ENCODE measurements around the gene SPAG17.

Gene SPAG17

GRCh38 chr1:118148034-118148433, 37.0 kb downstream of the SPAG17 start:
- CTCF ChIA-PET: interaction anchor here (0.7 to 1.9 kb wide), 2 partner anchors 65 to 100 kb away, joined by 3 to 4 read pairs; no protein-coding TSS in a partner anchor
- H3K9me3 ChIP-seq (ENCODE audit: control insufficient read depth, insufficient read depth, low read depth, low read length): no peaks in the 10 kb centered on the region
- POLR2A ChIA-PET: no interaction called here
- TF ChIP-seq ZNF548 (tag by site-specific recombination; IDR thresholded peaks at IDR 0.05) (no peak), YY2 (tag by site-specific recombination; IDR thresholded peaks at IDR 0.05) (no peak), ZNF132 (tag by site-specific recombination; IDR thresholded peaks at IDR 0.05; ENCODE audit: borderline replicate concordance) (no peak), HOXA7 (CRISPR knock-in tag; IDR thresholded peaks at IDR 0.05; ENCODE audit: borderline replicate concordance) (no peak), ZNF2 (tag by site-specific recombination; IDR thresholded peaks at IDR 0.05) (no peak), KLF8 (tag by site-specific recombination; IDR thresholded peaks at IDR 0.05) (no peak), ZNF133 (tag by site-specific recombination; IDR thresholded peaks at IDR 0.05) (no peak), ZNF555 (tag by site-specific recombination; conservative IDR thresholded peaks at IDR 0.05) (no peak), ZSCAN30 (tag by site-specific recombination; IDR thresholded peaks at IDR 0.05) (no peak), ZNF138 (tag by site-specific recombination; IDR thresholded peaks at IDR 0.05; ENCODE audit: borderline replicate concordance) (no peak), ZNF692 (tag by site-specific recombination; IDR thresholded peaks at IDR 0.05) (no peak)
- TF ChIP-seq, protein P1, sequence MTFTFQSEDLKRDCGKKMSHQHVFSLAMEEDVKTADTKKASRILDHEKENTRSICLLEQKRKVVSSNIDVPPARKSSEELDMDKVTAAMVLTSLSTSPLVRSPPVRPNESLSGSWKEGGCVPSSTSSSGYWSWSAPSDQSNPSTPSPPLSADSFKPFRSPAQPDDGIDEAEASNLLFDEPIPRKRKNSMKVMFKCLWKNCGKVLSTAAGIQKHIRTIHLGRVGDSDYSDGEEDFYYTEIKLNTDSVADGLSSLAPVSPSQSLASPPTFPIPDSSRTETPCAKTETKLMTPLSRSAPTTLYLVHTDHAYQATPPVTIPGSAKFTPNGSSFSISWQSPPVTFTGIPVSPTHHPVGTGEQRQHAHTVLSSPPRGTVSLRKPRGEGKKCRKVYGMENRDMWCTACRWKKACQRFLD (tag by site-specific recombination; IDR thresholded peaks at IDR 0.05): no peak
- H3K4me3 ChIP-seq (ENCODE audit: low read depth, low read length): no peak overlapping the region
- no peak overlapping the region for H3K27ac ChIP-seq (ENCODE audit: extremely low read depth, low read depth, low read length)
- H3K4me1 ChIP-seq (ENCODE audit: control insufficient read depth, insufficient read depth, low read length): no peaks in the 10 kb centered on the region
- no peaks in the 10 kb centered on the region for H3K36me3 ChIP-seq (ENCODE audit: control insufficient read depth in 2 of 2, insufficient read depth in 1 of 2, low read length in 2 of 2)

GRCh38 chr1:118147522-118147921, 37.5 kb downstream of the SPAG17 start:
- Histone ChIP-seq H3K4me3 (ENCODE audit: low read depth, low read length) (no peak overlapping the region), H3K27ac (ENCODE audit: extremely low read depth, low read depth, low read length) (no peak overlapping the region), H3K4me1 (ENCODE audit: control insufficient read depth, insufficient read depth, low read length) (no peaks in the 10 kb centered on the region), H3K36me3 (ENCODE audit: control insufficient read depth in 2 of 2, insufficient read depth in 1 of 2, low read length in 2 of 2) (no peaks in the 10 kb centered on the region), H3K9me3 (ENCODE audit: control insufficient read depth, insufficient read depth, low read depth, low read length) (no peaks in the 10 kb centered on the region)
- POLR2A ChIA-PET: no interaction called here
- CTCF ChIA-PET: interaction anchor here (1.9 kb wide), 1 partner anchor 101 kb away, joined by 4 read pairs; no protein-coding TSS in a partner anchor
- no peak for TF ChIP-seq ZNF639 (tag by site-specific recombination; IDR thresholded peaks at IDR 0.05)
- TF ChIP-seq ZNF121 (tag by site-specific recombination; IDR thresholded peaks at IDR 0.05): no peak
- no peak for TF ChIP-seq ZNF626 (tag by site-specific recombination; IDR thresholded peaks at IDR 0.05)
- TF ChIP-seq, protein P2, sequence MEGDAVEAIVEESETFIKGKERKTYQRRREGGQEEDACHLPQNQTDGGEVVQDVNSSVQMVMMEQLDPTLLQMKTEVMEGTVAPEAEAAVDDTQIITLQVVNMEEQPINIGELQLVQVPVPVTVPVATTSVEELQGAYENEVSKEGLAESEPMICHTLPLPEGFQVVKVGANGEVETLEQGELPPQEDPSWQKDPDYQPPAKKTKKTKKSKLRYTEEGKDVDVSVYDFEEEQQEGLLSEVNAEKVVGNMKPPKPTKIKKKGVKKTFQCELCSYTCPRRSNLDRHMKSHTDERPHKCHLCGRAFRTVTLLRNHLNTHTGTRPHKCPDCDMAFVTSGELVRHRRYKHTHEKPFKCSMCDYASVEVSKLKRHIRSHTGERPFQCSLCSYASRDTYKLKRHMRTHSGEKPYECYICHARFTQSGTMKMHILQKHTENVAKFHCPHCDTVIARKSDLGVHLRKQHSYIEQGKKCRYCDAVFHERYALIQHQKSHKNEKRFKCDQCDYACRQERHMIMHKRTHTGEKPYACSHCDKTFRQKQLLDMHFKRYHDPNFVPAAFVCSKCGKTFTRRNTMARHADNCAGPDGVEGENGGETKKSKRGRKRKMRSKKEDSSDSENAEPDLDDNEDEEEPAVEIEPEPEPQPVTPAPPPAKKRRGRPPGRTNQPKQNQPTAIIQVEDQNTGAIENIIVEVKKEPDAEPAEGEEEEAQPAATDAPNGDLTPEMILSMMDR (tag by site-specific recombination; IDR thresholded peaks at IDR 0.05): no peak
- no peak for TF ChIP-seq ZNF621 (tag by site-specific recombination; IDR thresholded peaks at IDR 0.05)
- TF ChIP-seq, protein P3, sequence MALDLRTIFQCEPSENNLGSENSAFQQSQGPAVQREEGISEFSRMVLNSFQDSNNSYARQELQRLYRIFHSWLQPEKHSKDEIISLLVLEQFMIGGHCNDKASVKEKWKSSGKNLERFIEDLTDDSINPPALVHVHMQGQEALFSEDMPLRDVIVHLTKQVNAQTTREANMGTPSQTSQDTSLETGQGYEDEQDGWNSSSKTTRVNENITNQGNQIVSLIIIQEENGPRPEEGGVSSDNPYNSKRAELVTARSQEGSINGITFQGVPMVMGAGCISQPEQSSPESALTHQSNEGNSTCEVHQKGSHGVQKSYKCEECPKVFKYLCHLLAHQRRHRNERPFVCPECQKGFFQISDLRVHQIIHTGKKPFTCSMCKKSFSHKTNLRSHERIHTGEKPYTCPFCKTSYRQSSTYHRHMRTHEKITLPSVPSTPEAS (tag by site-specific recombination; IDR thresholded peaks at IDR 0.05): no peak
- TF ChIP-seq ZNF660 (tag by site-specific recombination; IDR thresholded peaks at IDR 0.05): no peak
- no peak for TF ChIP-seq ZNF221 (tag by site-specific recombination; IDR thresholded peaks at IDR 0.05; ENCODE audit: borderline replicate concordance)
- TF ChIP-seq ZNF274 (IDR thresholded peaks at IDR 0.05; ENCODE audit: low read length): no peak
- TF ChIP-seq ZNF274 (tag by site-specific recombination; IDR thresholded peaks at IDR 0.05; ENCODE audit: borderline replicate concordance): no peak
- no peak for TF ChIP-seq ZNF423 (tag by site-specific recombination; IDR thresholded peaks at IDR 0.05)
- no peak for TF ChIP-seq ZNF561 (tag by site-specific recombination; IDR thresholded peaks at IDR 0.05; ENCODE audit: borderline replicate concordance)
- no peak for TF ChIP-seq ZNF354C (tag by site-specific recombination; IDR thresholded peaks at IDR 0.05; ENCODE audit: borderline replicate concordance, low read depth)
- TF ChIP-seq ZFP3 (tag by site-specific recombination; IDR thresholded peaks at IDR 0.05; ENCODE audit: low read depth): no peak
- no peak for TF ChIP-seq ZNF311 (tag by site-specific recombination; IDR thresholded peaks at IDR 0.05; ENCODE audit: borderline replicate concordance)
- no peak for TF ChIP-seq ZBTB6 (tag by site-specific recombination; IDR thresholded peaks at IDR 0.05)
